Fibroblast of the aortic adventitia (primary cell): ENCODE measurements around the gene CAP2. TPM values are rescaled to one million over a fixed set of nuclear protein-coding genes. Genes with fewer than 3 reads are reported as not detected.
A peak's percentile ranks its signal among the peaks of the same experiment; 100 is the strongest.
"Not testable (repeated sequence)": the region's sequence is repeated elsewhere in the genome, so short reads cannot be mapped to it uniquely, and the experiment has no call there.

ENCODE experiments used
- DNase-seq: peaks from one replicate; pipeline ENCODE4 v3.0.0-alpha.2; 2010; ENCODE audit warnings: low read depth
- H3K4me3 ChIP-seq: 2 replicates; pipeline ENCODE4 v1.5.1; 2011; ENCODE audit warnings: low read depth, mild to moderate bottlenecking, control low read depth, low read length, moderate library complexity
- CTCF ChIP-seq: IDR thresholded peaks from 2 replicates; pipeline ENCODE4 v1.5.1; 2011; ENCODE audit warnings: mild to moderate bottlenecking, low read length, control low read depth, inconsistent platforms; ENCODE audit not compliant: insufficient read depth
- total RNA-seq: library from RNA; depleted of rRNA; stranded (reverse); fragments of >200 nt; gene quantifications from 2 replicates; pipeline ENCODE4 v1.2.3, GENCODE V29; 2012; ENCODE audit warnings: low replicate concordance

CAP2 gene
- total RNA-seq, 1 donor: 8.7 TPM

- no peak for TF ChIP-seq CTCF
- no peak for DNase-seq
- no peak overlapping the region for H3K4me3 ChIP-seq
Observed at GRCh38 chr6:17395112-17395511, 1.7 kb downstream of the CAP2 start.

- H3K4me3 ChIP-seq: no peak overlapping the region
- TF ChIP-seq CTCF: no peak
- no peak for DNase-seq
Observed at GRCh38 chr6:17396256-17396655, 2.9 kb downstream of the CAP2 start.

DNA sequence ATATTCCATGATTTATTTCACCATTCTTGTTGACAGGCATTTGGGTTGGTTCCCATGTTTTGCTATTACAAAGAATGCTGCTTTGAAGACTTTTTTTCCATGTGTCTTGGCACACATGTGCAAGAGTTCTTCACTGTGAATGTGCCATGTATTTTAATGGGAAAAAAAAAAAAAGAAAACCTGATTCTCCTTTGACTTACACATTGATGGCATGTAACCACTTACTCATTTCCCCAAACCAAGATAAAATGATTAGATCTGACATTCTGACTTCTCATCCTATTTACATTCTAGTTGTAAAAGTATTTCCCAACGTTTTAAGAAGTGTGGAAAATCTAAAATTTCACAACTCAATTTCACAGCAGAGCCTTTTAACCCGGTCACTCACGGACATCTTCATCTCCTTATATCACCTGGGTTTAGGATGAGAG is 4.4 kb downstream of the CAP2 start:
- H3K4me3 ChIP-seq: no peak overlapping the region
- peak; percentile 77 for DNase-seq
- no peak for TF ChIP-seq CTCF

GRCh38 chr6:17405181-17405943 is 12.0 kb downstream of the CAP2 start:
- DNase-seq: not testable (repeated sequence)

GRCh38 chr6:17405944-17406245 is 12.5 kb downstream of the CAP2 start:
- H3K4me3 ChIP-seq: no peak overlapping the region
- DNase-seq: no peak
- TF ChIP-seq CTCF: no peak

More at GRCh38 chr6:17405181-17405943, 12.0 kb downstream of the CAP2 start:
- not testable (repeated sequence) for H3K4me3 ChIP-seq

DNA sequence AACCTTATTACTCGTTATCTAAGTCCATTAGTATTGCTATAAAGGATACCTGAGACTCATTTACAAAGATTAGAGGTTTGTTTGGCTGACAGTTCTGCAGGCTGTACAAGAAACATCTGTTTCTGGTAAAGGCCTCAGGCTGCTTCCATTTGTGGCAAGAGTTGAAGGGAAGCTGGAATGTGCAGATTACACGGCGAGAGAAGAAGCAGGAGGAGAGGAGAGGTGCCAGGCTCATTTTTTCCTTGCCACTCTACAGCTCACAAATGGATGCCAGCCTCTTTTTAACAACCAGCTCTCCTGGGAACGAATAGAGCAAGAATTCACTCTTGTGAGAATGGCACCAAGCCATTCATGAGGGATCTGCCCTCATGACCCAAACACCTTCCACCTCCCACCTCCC is 14.7 kb downstream of the CAP2 start:
- no peak overlapping the region for H3K4me3 ChIP-seq
- no peak for TF ChIP-seq CTCF
- DNase-seq: no peak

GRCh38 chr6:17410281-17410680 is 16.9 kb downstream of the CAP2 start:
- DNase-seq: no peak
- H3K4me3 ChIP-seq: no peak overlapping the region
- no peak for TF ChIP-seq CTCF
